DND-41 (cell line): Measurements from ENCODE around the gene TBC1D5.

Source experiments
- CTCF ChIP-seq: IDR thresholded peaks from 2 replicates; pipeline ENCODE4 v1.5.1; 2012; ENCODE audit warnings: borderline replicate concordance, low read length, moderate library complexity, mild to moderate bottlenecking; ENCODE audit not compliant: poor library complexity, severe bottlenecking; ENCODE audit errors: extremely low read depth
- EZH2 ChIP-seq: IDR thresholded peaks from 3 replicates; pipeline ENCODE4 v1.6.1; 2012; ENCODE audit warnings: borderline replicate concordance, low read depth, mild to moderate bottlenecking, moderate library complexity, low read length, inconsistent platforms; ENCODE audit not compliant: severe bottlenecking

GRCh38 chr3:17154941-17155340, 587.5 kb downstream of the TBC1D5 start:
- TF ChIP-seq CTCF, result no peak
- no peak for TF ChIP-seq EZH2
